Activated CD4-positive, alpha-beta T cell treated with anti-CD3 and anti-CD28 coated beads, Interleukin-2, amount 10 ng/mL, durations not matched to agents 7 days and 5 days (primary cell): ENCODE data around the gene R3HDML. TPM values are rescaled to one million over a fixed set of nuclear protein-coding genes. Genes with fewer than 3 reads are reported as not detected.

ENCODE experiments used
- CTCF ChIA-PET: fragments of 350-600 bp; sonication (Branson Sonifier 250); formaldehyde crosslinking; loops from one replicate; lab custom pipeline; 2021; ENCODE audit warnings: antibody characterized with exemption; lab: Charles Lee
- POLR2A ChIA-PET: fragments of 350-600 bp; sonication (Branson Sonifier 250); formaldehyde crosslinking; loops from one replicate; lab custom pipeline; 2021; ENCODE audit warnings: antibody characterized with exemption; lab: Charles Lee
- DNase-seq: peaks from one replicate; pipeline ENCODE4 v3.0.0-alpha.2; 2020
- H3K27ac Mint-ChIP-seq: one replicate; pipeline ENCODE4 v1.8.0; 2021; ENCODE audit warnings: mild to moderate bottlenecking, moderate library complexity, mixed read lengths
- H3K27me3 Mint-ChIP-seq: one replicate; pipeline ENCODE4 v1.8.0; 2021; ENCODE audit warnings: mixed read lengths
- H3K36me3 Mint-ChIP-seq: one replicate; pipeline ENCODE4 v1.8.0; 2021; ENCODE audit warnings: low read depth, mixed read lengths
- H3K4me1 Mint-ChIP-seq: one replicate; pipeline ENCODE4 v1.8.0; 2021; ENCODE audit warnings: mixed read lengths
- H3K4me3 Mint-ChIP-seq: one replicate; pipeline ENCODE4 v1.8.0; 2021; ENCODE audit warnings: mild to moderate bottlenecking, moderate library complexity, mixed read lengths
- H3K9me3 Mint-ChIP-seq: one replicate; pipeline ENCODE4 v1.8.0; 2021; ENCODE audit warnings: mixed read lengths
- total RNA-seq, 2 experiments: library from RNA; stranded (reverse); gene quantifications; one replicate each; pipeline ENCODE4 v1.2.3, GENCODE V29; 2021

Gene R3HDML
- total RNA-seq, 2 experiments from 2014 or later: not detected

DNA sequence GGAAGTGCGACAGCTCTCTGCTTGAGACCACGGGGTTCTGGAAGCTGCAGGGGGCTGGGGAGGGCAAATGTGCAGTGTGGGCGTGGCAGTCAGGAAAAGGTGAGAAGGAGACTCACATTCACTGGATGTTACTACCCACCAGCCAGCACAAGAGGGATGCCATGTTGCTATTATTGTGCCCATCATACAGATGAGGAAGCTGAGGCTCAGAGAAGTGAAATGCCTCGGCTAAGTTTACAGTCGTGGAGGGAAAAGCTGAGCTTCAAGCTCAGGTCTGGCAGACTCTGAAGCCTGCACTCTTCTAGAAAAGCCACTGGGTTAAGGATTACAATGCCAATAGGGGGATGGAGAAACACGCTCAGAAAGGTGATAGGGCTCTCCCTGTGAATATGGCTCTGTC is 53.0 kb downstream of the R3HDML start:
- no peaks in the 10 kb centered on the region for H3K36me3 Mint-ChIP-seq
- H3K27ac Mint-ChIP-seq: no peak overlapping the region
- no peaks in the 10 kb centered on the region for H3K9me3 Mint-ChIP-seq
- DNase-seq: no peak
- H3K4me1 Mint-ChIP-seq: peaks cover 10% of the 10 kb centered on the region
- CTCF ChIA-PET: interaction anchor here (0.5 to 1.3 kb wide), 2 partner anchors 9 to 18 kb away, joined by 3 read pairs; no protein-coding TSS in a partner anchor
- POLR2A ChIA-PET: no interaction called here
- H3K4me3 Mint-ChIP-seq: no peak overlapping the region
- peaks cover 4% of the 10 kb centered on the region for H3K27me3 Mint-ChIP-seq

DNA sequence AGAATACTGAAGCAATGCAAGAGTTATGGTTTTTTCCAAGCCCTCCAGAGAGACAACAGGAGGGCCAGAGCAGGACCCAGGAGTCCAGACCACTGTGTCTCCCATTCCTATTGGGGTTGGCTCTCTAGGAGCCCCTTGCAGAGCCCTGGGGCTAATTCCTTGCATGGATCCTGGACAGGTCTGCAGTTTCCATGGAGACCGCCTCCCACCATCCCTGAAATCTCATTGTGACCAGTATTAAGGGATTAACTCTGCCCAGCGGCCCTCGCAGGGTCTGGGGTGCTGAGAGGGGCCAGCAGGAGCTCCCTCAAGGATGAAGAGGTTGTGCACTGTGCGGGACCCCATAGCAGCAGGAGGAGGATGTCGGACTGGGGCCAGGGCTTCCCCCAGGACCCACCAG is 53.4 kb downstream of the R3HDML start:
- H3K27me3 Mint-ChIP-seq: peaks cover 4% of the 10 kb centered on the region
- H3K4me1 Mint-ChIP-seq: peaks cover 10% of the 10 kb centered on the region
- no peaks in the 10 kb centered on the region for H3K9me3 Mint-ChIP-seq
- DNase-seq: no peak
- no peak overlapping the region for H3K4me3 Mint-ChIP-seq
- ChIA-PET CTCF (interaction anchor here (1.3 to 1.8 kb wide), 2 partner anchors 8 to 173 kb away, joined by 3 to 5 read pairs; no protein-coding TSS in a partner anchor), POLR2A (no interaction called here)
- no peak overlapping the region for H3K27ac Mint-ChIP-seq
- H3K36me3 Mint-ChIP-seq: no peaks in the 10 kb centered on the region

DNA sequence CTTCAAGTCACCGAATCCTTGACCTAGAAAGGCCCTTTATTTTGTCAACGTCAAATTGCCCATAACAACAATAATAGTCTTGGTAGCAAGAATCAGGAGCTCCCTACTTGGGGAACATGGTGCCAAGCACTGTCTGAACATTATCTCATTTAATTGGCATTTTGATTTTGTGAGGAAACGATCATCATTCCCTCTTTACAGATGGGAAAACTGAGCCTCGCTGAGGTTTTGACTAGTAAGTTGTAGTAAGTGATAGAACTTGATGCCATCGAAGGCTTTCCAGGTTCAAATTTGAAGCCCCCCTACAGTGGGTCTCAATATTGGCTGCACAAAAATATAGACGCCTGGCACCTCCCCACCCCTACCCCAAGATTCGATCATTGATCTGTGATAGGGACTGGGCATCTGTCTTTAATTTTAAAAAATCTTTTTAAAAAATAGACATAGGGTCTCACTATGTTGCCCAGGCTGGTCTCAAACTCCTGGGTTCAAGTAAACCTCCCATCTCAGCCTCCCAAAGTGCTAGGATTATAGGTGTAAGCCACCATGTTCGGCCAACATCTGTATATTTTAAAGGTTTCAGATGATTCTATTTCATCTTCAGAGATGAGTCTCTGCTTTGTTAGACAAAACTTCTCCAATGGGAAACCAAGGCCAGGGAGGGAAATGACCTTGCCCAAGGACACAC is 55.4 kb downstream of the R3HDML start:
- CTCF ChIA-PET: interaction anchor here (0.9 to 1.8 kb wide), 2 partner anchors 175 to 177 kb away, joined by 3 to 5 read pairs; no protein-coding TSS in a partner anchor
- POLR2A ChIA-PET: no interaction called here
- Mint-ChIP-seq H3K9me3 (no peaks in the 10 kb centered on the region), H3K4me1 (peaks cover 10% of the 10 kb centered on the region), H3K4me3 (no peak overlapping the region), H3K27ac (no peak overlapping the region), H3K36me3 (no peaks in the 10 kb centered on the region), H3K27me3 (peaks cover 9% of the 10 kb centered on the region)
- no peak for DNase-seq

DNA sequence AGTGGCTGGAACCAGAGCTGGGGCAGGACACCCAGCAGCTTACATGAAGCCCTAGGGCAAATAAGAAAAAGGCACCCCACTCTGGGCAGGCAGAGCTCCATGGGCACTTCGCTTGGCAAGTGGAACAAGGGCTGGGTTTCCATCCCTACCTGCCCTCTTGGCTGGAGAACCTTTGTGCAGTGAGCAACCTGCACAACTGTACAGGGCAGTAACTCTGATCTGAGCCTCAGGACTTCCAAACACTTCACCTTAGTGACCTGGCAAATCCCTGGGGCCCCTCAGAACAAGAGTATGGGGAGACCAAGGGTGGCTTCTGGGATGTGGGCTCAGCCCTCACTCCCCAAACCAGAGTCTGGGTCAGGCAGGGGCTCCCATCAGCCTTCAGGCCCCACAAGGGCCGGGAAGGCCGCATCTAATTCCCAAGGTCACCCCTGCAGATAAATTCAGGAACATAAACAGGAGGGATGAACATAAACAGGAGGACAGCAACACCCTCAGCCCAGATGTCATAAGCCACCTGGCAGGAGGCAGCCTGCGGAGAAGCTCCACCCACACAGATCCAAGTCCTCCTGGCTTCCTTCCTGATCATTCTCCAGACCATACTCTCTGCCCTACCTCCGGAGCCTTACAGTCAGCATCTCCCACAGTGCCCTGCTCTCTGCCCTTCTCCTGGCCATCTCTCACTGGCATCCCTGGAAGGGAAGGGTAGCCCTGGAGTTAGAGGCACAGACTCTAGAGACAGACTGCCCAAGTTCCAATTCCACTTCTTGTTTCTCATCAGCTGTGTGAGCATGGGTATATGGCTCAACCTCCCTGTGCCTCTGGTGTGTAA is 56.1 kb downstream of the R3HDML start:
- Mint-ChIP-seq H3K4me1 (peaks cover 8% of the 10 kb centered on the region), H3K27ac (no peak overlapping the region), H3K4me3 (no peak overlapping the region), H3K27me3 (peaks cover 10% of the 10 kb centered on the region), H3K9me3 (no peaks in the 10 kb centered on the region), H3K36me3 (no peaks in the 10 kb centered on the region)
- DNase-seq: no peak
- ChIA-PET POLR2A (no interaction called here), CTCF (interaction anchor here (0.9 kb wide), 1 partner anchor 177 kb away, joined by 3 read pairs; no protein-coding TSS in a partner anchor)

DNA sequence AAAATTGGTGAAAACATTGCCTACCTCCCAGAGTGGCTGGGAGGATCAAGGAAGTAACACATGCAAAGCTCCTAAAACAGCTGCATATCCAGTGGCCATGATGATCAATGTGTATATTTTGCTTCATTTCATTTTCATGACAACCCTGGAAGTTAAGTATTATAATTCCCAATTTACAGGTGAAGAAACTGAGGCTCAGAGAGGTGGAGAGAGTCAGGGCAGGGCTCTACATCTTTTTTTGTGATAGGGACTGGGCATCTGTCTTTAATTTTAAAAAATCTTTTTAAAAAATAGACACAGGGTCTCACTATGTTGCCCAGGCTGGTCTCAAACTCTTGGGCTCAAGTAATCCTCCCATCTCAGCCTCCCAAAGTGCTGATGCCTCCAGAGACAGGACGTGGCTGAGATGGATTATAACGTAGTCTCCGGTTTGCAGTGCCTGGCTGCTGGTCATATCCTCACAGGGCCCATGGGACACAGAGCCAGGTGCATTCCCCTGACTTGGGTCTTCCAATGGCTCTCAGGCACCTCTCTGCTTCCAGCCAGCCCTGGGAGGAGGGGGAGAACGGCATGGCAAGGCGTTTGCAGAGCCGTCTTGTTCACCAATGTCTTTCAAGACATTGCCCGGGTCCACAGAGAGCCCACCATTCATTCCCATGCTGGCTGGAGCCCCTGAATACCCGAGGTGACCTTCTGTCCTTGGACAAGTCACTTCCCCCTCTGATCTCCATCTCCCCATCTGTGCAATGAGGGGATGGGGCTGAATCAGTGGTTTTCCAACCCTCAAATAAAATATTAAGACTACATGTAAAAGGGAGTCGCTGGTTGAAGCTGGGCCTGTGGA is 57.0 kb downstream of the R3HDML start:
- H3K27me3 Mint-ChIP-seq: peaks cover 8% of the 10 kb centered on the region
- DNase-seq: no peak
- no peaks in the 10 kb centered on the region for H3K9me3 Mint-ChIP-seq
- POLR2A ChIA-PET: no interaction called here
- H3K4me1 Mint-ChIP-seq: peaks cover 3% of the 10 kb centered on the region
- no peak overlapping the region for H3K27ac Mint-ChIP-seq
- H3K4me3 Mint-ChIP-seq: no peak overlapping the region
- no peaks in the 10 kb centered on the region for H3K36me3 Mint-ChIP-seq
- CTCF ChIA-PET: interaction anchor here (1.5 to 2.7 kb wide), 2 partner anchors 9 to 13 kb away, joined by 3 to 8 read pairs; no protein-coding TSS in a partner anchor

DNA sequence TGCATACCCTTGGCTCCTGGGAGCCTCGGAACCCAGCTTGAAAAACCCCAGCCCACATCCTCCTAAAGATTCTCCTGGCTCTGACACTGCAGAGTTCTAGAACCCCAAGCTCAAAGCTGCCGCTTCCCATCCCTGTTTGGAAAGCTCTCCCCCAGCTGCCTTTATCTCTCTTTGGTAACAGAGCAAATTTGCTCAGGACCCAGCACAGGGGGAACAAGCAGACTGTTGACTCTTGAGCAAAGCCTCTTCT is 57.5 kb downstream of the R3HDML start:
- Mint-ChIP-seq H3K4me3 (no peak overlapping the region), H3K9me3 (no peaks in the 10 kb centered on the region), H3K4me1 (no peaks in the 10 kb centered on the region), H3K36me3 (no peaks in the 10 kb centered on the region), H3K27ac (no peak overlapping the region), H3K27me3 (peaks cover 10% of the 10 kb centered on the region)
- ChIA-PET CTCF (interaction anchor here (1.3 to 2.7 kb wide), 3 partner anchors 10 to 239 kb away, joined by 3 to 8 read pairs (median 4); no protein-coding TSS in a partner anchor), POLR2A (no interaction called here)
- no peak for DNase-seq

DNA sequence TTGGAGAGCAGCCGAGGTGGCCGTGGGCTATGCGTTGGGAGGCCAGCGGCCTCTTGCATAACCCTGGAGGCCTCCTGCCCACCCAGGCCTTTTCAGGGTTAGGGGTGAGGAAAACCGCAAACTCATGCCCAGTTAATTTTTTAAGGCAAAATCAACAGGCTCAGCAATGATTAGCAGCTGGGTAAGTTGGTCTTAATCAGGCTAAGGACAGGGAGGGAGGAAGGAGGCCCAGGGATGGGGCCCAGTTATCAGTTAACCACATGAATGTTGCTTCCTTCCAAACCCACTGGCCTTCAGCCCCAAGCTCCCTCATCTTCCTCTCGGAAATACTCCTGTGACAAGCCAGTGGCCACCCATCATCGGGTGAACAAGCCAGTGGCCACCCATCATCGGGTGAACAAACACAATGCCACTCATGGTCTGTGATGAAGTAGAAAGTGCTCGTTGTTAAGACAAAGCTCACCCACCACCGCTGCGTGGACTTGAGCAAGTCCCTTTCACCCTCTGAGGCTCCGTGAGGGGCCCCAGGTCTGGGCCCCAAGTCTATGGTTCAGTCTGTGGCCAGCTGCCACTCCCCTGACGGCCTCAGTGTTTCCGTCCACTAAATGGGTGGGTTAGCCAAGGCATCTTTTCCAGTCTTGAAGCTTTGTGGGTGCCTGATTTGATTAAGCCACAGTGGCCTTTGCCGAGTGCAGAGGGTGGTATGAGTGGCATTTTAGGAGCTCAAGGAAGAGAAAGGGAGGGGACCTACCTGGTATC is 58.0 kb downstream of the R3HDML start:
- no peak for DNase-seq
- Mint-ChIP-seq H3K36me3 (no peaks in the 10 kb centered on the region), H3K4me1 (no peaks in the 10 kb centered on the region), H3K9me3 (no peaks in the 10 kb centered on the region), H3K27me3 (peaks cover 13% of the 10 kb centered on the region), H3K4me3 (no peak overlapping the region), H3K27ac (no peak overlapping the region)
- ChIA-PET POLR2A (no interaction called here), CTCF (interaction anchor here (1.3 to 2.7 kb wide), 3 partner anchors 10 to 238 kb away, joined by 3 to 8 read pairs (median 4); no protein-coding TSS in a partner anchor)

DNA sequence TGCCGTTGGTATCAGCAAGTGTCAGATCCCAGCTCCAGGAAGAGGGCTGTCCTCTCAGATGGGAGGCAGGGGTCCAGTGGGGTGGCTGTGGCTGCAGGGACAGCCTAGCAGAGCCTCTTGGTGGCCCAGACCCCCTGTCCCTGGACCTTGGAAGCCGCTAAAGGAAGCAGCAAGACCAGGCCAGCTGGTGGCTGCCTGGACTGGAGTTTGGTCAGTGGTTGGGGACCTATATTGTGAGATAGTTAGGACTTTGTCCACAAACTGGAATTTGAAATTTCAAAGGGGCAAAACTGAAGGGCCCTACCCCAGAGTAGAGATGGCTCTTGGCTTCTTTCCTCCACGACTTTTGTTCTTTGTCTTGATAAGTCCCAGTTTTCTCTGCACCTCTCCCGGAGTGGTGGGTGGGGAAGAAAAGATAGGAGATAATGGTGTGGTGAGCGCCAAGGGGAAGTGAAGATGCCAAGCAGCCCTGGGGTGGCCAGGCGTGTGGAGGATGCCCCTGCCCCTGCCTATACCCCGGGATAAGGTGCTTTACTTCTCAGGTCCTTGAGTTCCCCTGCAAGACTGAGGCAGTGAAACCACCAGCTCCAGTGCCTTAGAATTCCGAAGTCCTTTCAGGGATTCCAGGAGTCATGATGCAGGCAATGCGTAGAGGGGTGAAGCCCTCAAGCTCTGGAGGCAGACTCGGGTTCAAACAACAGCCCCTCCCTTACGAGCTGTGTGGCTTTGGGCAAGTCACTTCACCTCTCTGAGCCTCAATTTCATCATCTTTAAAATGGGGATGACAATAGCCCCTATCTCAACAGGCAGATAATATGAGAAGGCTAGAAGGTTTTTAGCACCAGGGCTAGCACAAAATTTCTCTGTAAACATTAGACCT is 58.9 kb downstream of the R3HDML start:
- ChIA-PET POLR2A (no interaction called here), CTCF (interaction anchor here (1.3 to 2.7 kb wide), 3 partner anchors 11 to 237 kb away, joined by 3 to 8 read pairs (median 4); no protein-coding TSS in a partner anchor)
- H3K4me1 Mint-ChIP-seq: no peaks in the 10 kb centered on the region
- H3K27me3 Mint-ChIP-seq: peaks cover 13% of the 10 kb centered on the region
- no peak for DNase-seq
- H3K36me3 Mint-ChIP-seq: no peaks in the 10 kb centered on the region
- no peak overlapping the region for H3K4me3 Mint-ChIP-seq
- no peaks in the 10 kb centered on the region for H3K9me3 Mint-ChIP-seq
- H3K27ac Mint-ChIP-seq: no peak overlapping the region

DNA sequence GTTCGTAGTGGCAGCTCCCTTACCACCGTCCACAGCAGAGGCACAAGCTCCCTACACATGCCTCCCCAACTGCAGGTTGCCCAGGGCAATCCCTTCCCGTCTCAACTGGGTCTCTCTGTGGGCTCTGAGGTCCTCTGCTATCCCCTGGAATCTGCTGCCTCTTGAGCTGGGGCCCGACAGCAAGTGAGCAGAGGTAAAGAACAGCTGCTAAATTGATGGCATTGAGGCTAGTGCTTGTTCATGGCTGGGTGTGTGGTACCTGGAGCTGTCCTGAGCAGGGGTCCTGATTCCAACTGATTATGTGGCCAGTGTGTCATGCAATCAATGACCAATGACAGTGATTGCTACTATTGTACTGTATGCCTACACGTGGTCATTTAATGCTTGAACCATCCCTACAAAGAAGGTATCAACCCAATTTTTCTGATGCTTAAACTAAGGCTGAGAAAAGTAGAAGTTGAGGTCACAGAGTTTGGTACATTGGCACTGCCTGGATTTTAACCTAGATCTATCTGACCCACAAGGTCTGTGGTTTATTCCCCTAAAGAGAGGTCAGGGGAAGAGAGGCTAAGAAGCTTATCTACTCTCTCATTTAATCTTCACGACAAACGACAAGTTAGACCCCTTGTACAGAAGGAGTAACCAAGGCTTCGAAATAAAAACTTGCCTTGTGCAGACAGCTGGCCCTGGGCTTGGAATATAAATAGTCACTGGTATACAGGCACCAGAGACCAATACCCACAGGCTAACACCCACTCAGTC is 59.7 kb downstream of the R3HDML start:
- ChIA-PET POLR2A (no interaction called here), CTCF (interaction anchor here (2.7 kb wide), 1 partner anchor 12 kb away, joined by 8 read pairs; no protein-coding TSS in a partner anchor)
- DNase-seq: no peak
- peaks cover 13% of the 10 kb centered on the region for H3K27me3 Mint-ChIP-seq
- H3K27ac Mint-ChIP-seq: no peak overlapping the region
- H3K4me3 Mint-ChIP-seq: no peak overlapping the region
- no peaks in the 10 kb centered on the region for H3K36me3 Mint-ChIP-seq
- no peaks in the 10 kb centered on the region for H3K9me3 Mint-ChIP-seq
- H3K4me1 Mint-ChIP-seq: no peaks in the 10 kb centered on the region

DNA sequence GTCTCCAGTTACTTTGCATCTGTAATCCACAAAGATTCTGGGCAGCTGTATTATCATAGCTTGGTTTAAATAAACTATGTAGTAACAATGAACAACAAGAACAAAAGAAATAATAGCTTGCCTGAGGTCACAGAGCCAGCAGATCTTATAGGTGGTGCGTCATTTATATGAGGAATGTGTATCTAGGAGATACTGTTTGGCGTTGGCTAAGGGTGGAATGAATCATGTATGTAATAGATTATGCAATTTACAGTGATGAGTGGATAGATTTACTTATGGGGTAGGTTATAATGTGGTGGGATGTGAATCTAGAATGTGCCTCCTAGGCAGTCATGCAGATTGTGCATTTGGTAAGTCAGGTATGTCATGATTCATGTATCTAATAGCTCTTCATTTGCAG is 61.5 kb downstream of the R3HDML start:
- Mint-ChIP-seq H3K4me3 (no peak overlapping the region), H3K27ac (no peak overlapping the region), H3K4me1 (no peaks in the 10 kb centered on the region), H3K36me3 (no peaks in the 10 kb centered on the region), H3K9me3 (no peaks in the 10 kb centered on the region), H3K27me3 (peaks cover 13% of the 10 kb centered on the region)
- no peak for DNase-seq
- ChIA-PET CTCF (interaction anchor here (1.4 kb wide), 1 partner anchor 9 kb away, joined by 3 read pairs; no protein-coding TSS in a partner anchor), POLR2A (no interaction called here)

DNA sequence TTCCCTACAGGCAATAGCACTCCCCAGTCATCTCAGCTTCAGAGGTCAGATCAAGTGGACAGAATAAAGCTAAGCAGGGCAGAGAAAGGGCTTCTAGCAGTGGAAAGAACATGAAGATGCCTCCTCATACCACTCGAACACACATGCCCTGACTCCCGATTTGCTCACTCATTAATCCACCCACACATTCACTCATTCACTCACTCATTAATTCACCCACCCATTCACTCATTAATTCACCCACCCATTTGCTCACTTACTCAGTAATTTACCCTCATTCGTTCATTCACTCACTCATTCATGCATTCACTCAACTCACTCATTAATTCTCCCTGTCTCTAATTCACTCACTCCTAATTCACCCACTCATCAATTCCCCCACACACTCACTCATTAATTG is 62.6 kb downstream of the R3HDML start:
- H3K4me1 Mint-ChIP-seq: no peaks in the 10 kb centered on the region
- H3K9me3 Mint-ChIP-seq: peaks cover 2% of the 10 kb centered on the region
- no peak overlapping the region for H3K4me3 Mint-ChIP-seq
- peaks cover 13% of the 10 kb centered on the region for H3K27me3 Mint-ChIP-seq
- no peak for DNase-seq
- POLR2A ChIA-PET: no interaction called here
- H3K27ac Mint-ChIP-seq: no peak overlapping the region
- no peaks in the 10 kb centered on the region for H3K36me3 Mint-ChIP-seq
- CTCF ChIA-PET: interaction anchor here (1.4 kb wide), 1 partner anchor 10 kb away, joined by 3 read pairs; no protein-coding TSS in a partner anchor
